ENCODE data around the gene CPLX1. TPM values are rescaled to one million over a fixed set of nuclear protein-coding genes. Genes with fewer than 3 reads are reported as not detected.

The CPLX1 gene
- total and polyA plus RNA-seq, 2 experiments from 2014 or later: 0.79 to 1.8 TPM

- no peaks in the 10 kb centered on the region for H3K36me3 ChIP-seq
- TF ChIP-seq CTCF (IDR thresholded peaks at IDR 0.05; ENCODE audit: low read depth, low read length): no peak
- H3K27me3 ChIP-seq: peaks cover 84% of the 10 kb centered on the region
- H3K27ac ChIP-seq: no peak overlapping the region
- no peak overlapping the region for H3K4me3 ChIP-seq
- no peaks in the 10 kb centered on the region for H3K9me3 ChIP-seq (ENCODE audit: low read depth)
- DNase-seq (ENCODE audit: low read depth in 1 of 2, low spot score in 1 of 2): no peak
- peaks cover 6% of the 10 kb centered on the region for H3K4me1 ChIP-seq (ENCODE audit: low read depth)
Measured at GRCh38 chr4:788006-788635, 37.8 kb downstream of the CPLX1 start.

GRCh38 chr4:787561-787981 lies 38.4 kb downstream of the CPLX1 start:
- Histone ChIP-seq H3K36me3 (no peaks in the 10 kb centered on the region), H3K4me1 (ENCODE audit: low read depth) (peaks cover 7% of the 10 kb centered on the region), H3K9me3 (ENCODE audit: low read depth) (no peaks in the 10 kb centered on the region), H3K27me3 (peaks cover 79% of the 10 kb centered on the region), H3K27ac (no peak overlapping the region), H3K4me3 (no peak overlapping the region)
- no peak for DNase-seq (ENCODE audit: low read depth in 1 of 2, low spot score in 1 of 2)
- no peak for TF ChIP-seq CTCF (IDR thresholded peaks at IDR 0.05; ENCODE audit: low read depth, low read length)

- peaks cover 72% of the 10 kb centered on the region for H3K27me3 ChIP-seq
- no peaks in the 10 kb centered on the region for H3K9me3 ChIP-seq (ENCODE audit: low read depth)
- peak; percentile 20 for TF ChIP-seq CTCF (IDR thresholded peaks at IDR 0.05; ENCODE audit: low read depth, low read length)
- no peak overlapping the region for H3K27ac ChIP-seq
- H3K4me3 ChIP-seq: no peak overlapping the region
- no peaks in the 10 kb centered on the region for H3K36me3 ChIP-seq
- DNase-seq (ENCODE audit: low read depth in 1 of 2, low spot score in 1 of 2): no peak
- H3K4me1 ChIP-seq (ENCODE audit: low read depth): peaks cover 11% of the 10 kb centered on the region
Measured at GRCh38 chr4:786861-787300, 39.0 kb downstream of the CPLX1 start.

- H3K4me1 ChIP-seq (ENCODE audit: low read depth): peaks cover 11% of the 10 kb centered on the region
- H3K36me3 ChIP-seq: no peaks in the 10 kb centered on the region
- H3K9me3 ChIP-seq (ENCODE audit: low read depth): no peaks in the 10 kb centered on the region
- H3K4me3 ChIP-seq: peak overlapping the region; percentile 17
- TF ChIP-seq CTCF (IDR thresholded peaks at IDR 0.05; ENCODE audit: low read depth, low read length): no peak
- no peak for DNase-seq (ENCODE audit: low read depth in 1 of 2, low spot score in 1 of 2)
- peaks cover 65% of the 10 kb centered on the region for H3K27me3 ChIP-seq
- H3K27ac ChIP-seq: no peak overlapping the region
Measured at GRCh38 chr4:786074-786741, 39.7 kb downstream of the CPLX1 start.

- no peak for TF ChIP-seq CTCF (IDR thresholded peaks at IDR 0.05; ENCODE audit: low read depth, low read length)
- peaks cover 61% of the 10 kb centered on the region for H3K27me3 ChIP-seq
- peak overlapping the region; percentile 17 for H3K4me3 ChIP-seq
- H3K4me1 ChIP-seq (ENCODE audit: low read depth): peaks cover 12% of the 10 kb centered on the region
- H3K36me3 ChIP-seq: no peaks in the 10 kb centered on the region
- no peaks in the 10 kb centered on the region for H3K9me3 ChIP-seq (ENCODE audit: low read depth)
- no peak overlapping the region for H3K27ac ChIP-seq
- DNase-seq (ENCODE audit: low read depth in 1 of 2, low spot score in 1 of 2): no peak
Measured at GRCh38 chr4:785332-786073, 40.4 kb downstream of the CPLX1 start.
